ENCODE results near the gene OR6S1.

- no peak for TF ChIP-seq STAT1 (IDR thresholded peaks at IDR 0.05; ENCODE audit: unreplicated experiment)
- no peak for TF ChIP-seq POLR2AphosphoS5 (IDR thresholded peaks at IDR 0.05; ENCODE audit: low read depth)
- no peak for TF ChIP-seq CTCF (conservative IDR thresholded peaks at IDR 0.05; ENCODE audit: low read depth in 2 of 2)
- TF ChIP-seq, protein P1, sequence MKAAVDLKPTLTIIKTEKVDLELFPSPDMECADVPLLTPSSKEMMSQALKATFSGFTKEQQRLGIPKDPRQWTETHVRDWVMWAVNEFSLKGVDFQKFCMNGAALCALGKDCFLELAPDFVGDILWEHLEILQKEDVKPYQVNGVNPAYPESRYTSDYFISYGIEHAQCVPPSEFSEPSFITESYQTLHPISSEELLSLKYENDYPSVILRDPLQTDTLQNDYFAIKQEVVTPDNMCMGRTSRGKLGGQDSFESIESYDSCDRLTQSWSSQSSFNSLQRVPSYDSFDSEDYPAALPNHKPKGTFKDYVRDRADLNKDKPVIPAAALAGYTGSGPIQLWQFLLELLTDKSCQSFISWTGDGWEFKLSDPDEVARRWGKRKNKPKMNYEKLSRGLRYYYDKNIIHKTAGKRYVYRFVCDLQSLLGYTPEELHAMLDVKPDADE (IDR thresholded peaks at IDR 0.05): no peak
- TF ChIP-seq EZH2 (IDR thresholded peaks at IDR 0.05; ENCODE audit: low read depth, unreplicated experiment): no peak
- TF ChIP-seq, protein P2, sequence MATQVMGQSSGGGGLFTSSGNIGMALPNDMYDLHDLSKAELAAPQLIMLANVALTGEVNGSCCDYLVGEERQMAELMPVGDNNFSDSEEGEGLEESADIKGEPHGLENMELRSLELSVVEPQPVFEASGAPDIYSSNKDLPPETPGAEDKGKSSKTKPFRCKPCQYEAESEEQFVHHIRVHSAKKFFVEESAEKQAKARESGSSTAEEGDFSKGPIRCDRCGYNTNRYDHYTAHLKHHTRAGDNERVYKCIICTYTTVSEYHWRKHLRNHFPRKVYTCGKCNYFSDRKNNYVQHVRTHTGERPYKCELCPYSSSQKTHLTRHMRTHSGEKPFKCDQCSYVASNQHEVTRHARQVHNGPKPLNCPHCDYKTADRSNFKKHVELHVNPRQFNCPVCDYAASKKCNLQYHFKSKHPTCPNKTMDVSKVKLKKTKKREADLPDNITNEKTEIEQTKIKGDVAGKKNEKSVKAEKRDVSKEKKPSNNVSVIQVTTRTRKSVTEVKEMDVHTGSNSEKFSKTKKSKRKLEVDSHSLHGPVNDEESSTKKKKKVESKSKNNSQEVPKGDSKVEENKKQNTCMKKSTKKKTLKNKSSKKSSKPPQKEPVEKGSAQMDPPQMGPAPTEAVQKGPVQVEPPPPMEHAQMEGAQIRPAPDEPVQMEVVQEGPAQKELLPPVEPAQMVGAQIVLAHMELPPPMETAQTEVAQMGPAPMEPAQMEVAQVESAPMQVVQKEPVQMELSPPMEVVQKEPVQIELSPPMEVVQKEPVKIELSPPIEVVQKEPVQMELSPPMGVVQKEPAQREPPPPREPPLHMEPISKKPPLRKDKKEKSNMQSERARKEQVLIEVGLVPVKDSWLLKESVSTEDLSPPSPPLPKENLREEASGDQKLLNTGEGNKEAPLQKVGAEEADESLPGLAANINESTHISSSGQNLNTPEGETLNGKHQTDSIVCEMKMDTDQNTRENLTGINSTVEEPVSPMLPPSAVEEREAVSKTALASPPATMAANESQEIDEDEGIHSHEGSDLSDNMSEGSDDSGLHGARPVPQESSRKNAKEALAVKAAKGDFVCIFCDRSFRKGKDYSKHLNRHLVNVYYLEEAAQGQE (IDR thresholded peaks at IDR 0.05; ENCODE audit: unreplicated experiment): no peak
- TF ChIP-seq EZH2phosphoT487 (IDR thresholded peaks at IDR 0.05; ENCODE audit: unreplicated experiment): no peak
- no peak for TF ChIP-seq JUNB (IDR thresholded peaks at IDR 0.05; ENCODE audit: unreplicated experiment)
- no peak for TF ChIP-seq ZNF114 (CRISPR knock-in tag; IDR thresholded peaks at IDR 0.05)
- TF ChIP-seq CREB1 (CRISPR knock-in tag; IDR thresholded peaks at IDR 0.05; ENCODE audit: low read depth): no peak
- TF ChIP-seq, protein P3, sequence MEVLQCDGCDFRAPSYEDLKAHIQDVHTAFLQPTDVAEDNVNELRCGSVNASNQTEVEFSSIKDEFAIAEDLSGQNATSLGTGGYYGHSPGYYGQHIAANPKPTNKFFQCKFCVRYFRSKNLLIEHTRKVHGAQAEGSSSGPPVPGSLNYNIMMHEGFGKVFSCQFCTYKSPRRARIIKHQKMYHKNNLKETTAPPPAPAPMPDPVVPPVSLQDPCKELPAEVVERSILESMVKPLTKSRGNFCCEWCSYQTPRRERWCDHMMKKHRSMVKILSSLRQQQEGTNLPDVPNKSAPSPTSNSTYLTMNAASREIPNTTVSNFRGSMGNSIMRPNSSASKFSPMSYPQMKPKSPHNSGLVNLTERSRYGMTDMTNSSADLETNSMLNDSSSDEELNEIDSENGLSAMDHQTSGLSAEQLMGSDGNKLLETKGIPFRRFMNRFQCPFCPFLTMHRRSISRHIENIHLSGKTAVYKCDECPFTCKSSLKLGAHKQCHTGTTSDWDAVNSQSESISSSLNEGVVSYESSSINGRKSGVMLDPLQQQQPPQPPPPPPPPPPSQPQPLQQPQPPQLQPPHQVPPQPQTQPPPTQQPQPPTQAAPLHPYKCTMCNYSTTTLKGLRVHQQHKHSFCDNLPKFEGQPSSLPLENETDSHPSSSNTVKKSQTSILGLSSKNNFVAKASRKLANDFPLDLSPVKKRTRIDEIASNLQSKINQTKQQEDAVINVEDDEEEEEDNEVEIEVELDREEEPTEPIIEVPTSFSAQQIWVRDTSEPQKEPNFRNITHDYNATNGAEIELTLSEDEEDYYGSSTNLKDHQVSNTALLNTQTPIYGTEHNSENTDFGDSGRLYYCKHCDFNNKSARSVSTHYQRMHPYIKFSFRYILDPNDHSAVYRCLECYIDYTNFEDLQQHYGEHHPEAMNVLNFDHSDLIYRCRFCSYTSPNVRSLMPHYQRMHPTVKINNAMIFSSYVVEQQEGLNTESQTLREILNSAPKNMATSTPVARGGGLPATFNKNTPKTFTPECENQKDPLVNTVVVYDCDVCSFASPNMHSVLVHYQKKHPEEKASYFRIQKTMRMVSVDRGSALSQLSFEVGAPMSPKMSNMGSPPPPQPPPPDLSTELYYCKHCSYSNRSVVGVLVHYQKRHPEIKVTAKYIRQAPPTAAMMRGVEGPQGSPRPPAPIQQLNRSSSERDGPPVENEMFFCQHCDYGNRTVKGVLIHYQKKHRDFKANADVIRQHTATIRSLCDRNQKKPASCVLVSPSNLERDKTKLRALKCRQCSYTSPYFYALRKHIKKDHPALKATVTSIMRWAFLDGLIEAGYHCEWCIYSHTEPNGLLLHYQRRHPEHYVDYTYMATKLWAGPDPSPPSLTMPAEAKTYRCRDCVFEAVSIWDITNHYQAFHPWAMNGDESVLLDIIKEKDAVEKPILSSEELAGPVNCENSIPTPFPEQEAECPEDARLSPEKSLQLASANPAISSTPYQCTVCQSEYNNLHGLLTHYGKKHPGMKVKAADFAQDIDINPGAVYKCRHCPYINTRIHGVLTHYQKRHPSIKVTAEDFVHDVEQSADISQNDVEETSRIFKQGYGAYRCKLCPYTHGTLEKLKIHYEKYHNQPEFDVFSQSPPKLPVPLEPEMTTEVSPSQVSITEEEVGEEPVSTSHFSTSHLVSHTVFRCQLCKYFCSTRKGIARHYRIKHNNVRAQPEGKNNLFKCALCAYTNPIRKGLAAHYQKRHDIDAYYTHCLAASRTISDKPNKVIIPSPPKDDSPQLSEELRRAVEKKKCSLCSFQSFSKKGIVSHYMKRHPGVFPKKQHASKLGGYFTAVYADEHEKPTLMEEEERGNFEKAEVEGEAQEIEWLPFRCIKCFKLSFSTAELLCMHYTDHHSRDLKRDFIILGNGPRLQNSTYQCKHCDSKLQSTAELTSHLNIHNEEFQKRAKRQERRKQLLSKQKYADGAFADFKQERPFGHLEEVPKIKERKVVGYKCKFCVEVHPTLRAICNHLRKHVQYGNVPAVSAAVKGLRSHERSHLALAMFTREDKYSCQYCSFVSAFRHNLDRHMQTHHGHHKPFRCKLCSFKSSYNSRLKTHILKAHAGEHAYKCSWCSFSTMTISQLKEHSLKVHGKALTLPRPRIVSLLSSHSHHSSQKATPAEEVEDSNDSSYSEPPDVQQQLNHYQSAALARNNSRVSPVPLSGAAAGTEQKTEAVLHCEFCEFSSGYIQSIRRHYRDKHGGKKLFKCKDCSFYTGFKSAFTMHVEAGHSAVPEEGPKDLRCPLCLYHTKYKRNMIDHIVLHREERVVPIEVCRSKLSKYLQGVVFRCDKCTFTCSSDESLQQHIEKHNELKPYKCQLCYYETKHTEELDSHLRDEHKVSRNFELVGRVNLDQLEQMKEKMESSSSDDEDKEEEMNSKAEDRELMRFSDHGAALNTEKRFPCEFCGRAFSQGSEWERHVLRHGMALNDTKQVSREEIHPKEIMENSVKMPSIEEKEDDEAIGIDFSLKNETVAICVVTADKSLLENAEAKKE (CRISPR knock-in tag; IDR thresholded peaks at IDR 0.05): no peak
- no peak for TF ChIP-seq ZNF331 (CRISPR knock-in tag; IDR thresholded peaks at IDR 0.05; ENCODE audit: low read depth)
- no peak for TF ChIP-seq NANOG (IDR thresholded peaks at IDR 0.05; ENCODE audit: borderline replicate concordance)
These were observed at the start of gene OR6S1 for GRCh38 chr14:20641591-20641990.
